Left hindlimb (tissue), 1 donor: ENCODE results near the gene TBATA.
"Not testable (repeated sequence)": the region's sequence is repeated elsewhere in the genome, so short reads cannot be mapped to it uniquely, and the experiment has no call there.

Experiments
- DNase-seq: peaks from one replicate; pipeline ENCODE4 v3.0.0-alpha.2; 2018

The TBATA gene

DNA sequence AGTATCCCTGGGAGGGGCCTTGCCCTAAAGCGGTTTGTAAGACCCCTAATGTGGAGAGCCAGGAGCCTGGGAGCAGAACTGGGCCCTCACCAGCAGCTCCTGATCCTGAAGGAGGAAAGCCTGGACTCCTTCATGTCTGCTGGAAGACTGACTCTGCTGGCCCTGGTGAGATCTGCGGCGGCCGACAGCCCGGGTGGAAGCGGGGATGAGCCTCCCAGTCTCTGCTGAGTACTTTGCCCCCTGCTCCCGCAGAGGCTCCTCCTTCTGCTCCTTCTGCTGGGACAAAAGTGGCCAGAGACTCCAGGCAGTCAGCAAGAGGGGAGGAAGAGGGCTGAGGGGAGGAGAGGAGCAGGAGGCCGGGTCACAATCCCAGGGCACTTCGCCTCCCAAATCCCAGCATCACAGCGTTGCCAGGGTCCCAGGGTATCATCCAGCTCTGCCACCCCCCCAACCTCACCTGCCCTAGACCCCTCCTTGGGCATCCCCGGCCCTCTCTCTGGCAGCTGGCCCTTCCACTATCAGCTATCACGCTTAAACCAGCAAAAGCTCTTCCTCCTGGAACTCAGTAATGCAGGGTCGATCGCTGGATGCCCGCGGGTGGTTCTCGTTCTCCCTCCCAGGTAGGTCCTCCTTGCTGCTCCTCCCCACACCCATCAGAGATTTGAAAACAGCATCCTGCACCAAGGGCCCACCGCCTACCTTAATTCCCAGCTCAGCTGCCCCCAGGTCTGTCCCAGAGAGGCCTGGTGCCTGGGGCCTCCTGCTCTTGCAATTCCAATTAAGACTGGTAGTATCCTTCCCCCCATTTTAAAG is 7.9 kb downstream of the TBATA start:
- no peak for DNase-seq

DNA sequence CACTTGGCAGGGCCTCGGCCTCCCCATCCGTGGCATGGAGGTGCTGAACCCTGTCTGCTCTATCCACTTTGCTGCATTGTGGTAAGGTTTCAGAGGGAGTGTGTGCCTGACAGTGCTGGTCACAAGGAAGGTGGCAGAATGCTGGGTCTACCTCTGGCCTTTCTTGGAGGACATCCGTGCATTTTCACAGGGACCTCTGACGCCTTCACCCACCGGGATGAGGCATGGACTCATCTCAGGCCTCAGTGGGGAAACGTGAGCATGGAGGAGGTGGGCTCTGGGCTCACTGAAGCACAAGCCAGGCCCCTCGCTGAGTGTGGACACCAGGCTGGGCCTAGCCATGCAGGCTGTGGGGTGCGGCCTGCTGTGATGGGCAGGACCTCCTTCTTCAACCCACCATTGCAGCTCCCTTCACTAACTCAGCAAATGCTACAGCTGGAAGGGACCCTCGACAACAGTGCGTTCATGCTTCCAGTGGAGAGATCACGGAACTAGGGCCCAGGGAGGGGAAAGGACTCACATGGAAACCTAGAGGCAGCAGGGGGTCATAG is 8.6 kb downstream of the TBATA start:
- DNase-seq: no peak

DNA sequence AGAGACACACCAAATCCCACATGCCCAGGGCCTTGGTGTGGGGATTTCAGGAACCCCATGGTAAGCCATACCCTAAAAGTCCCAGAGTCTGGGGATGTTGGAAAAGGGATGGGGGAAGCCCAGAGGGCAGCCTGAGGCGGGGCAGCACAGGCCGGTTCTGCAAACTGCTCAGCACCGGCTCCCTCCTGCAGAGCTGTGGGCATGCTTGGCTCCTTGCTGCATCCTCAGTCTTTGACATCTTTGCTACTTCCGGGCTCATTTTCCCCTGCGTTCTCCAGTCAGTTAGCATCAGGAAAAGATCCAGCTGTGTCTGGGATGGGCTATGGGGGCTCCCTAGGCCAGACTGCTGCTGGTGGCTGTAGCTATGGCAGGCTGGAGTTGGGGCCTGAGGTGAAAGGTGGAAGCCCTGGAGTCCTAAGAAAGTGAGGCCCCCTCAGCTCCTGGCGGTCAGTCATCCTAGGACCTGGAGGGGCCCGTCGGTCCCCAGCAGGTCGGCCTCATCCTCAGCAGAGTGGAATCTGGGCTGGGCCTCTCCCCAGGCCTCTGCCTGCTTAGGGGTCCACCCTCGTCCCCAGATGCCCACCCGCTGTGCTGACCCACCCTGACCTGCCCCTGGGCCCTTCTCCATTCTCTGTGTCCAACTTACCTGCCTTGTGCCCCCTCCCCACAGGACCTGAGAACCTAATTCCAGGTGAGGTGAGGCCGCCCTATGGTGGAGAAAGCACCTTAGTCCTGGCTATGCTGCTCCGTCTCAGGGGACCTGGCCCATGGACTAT is 9.3 kb downstream of the TBATA start:
- DNase-seq: no peak

DNA sequence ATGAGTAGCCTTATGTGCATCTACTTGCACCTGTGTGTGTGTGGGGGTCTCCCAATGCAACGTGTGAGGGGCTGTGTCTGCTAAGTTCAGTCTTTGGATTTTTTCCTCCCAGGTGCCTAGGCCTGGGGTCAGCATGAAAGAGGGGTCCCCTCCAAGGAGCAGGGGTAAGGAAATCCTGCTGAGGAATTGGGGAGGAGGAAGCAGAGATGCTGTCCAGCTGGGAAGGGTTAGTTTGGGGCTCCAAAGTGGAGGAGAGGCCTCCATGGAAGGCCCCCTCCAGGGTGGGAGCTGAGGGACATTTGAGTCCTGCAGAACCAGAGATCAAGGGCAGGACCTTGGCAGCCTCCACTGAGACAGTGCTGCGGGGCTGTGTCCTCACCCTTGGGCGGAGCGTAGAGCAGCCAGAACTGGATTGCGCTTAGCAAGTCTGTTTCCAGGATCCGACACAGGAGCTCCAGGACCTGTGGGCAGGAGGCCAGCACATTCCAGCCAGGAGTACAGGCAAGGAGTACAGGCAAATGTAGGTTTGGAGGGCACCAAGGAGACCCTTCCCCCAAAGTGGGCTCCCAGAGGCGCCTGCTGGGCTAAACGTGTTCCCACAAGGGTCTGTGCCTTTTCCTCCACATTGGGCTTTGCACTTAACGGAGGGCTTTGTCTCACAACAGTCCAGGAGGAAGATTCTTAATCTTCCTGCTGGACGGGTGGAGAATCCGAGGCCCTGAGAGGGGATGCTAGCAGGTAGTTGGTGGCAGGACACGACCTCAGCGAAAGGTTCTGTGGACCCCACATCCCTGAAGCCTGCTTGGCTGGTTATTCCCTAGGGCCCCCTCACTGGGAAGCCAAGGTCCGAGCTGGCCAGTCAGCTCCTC is 10.1 kb downstream of the TBATA start:
- no peak for DNase-seq

DNA sequence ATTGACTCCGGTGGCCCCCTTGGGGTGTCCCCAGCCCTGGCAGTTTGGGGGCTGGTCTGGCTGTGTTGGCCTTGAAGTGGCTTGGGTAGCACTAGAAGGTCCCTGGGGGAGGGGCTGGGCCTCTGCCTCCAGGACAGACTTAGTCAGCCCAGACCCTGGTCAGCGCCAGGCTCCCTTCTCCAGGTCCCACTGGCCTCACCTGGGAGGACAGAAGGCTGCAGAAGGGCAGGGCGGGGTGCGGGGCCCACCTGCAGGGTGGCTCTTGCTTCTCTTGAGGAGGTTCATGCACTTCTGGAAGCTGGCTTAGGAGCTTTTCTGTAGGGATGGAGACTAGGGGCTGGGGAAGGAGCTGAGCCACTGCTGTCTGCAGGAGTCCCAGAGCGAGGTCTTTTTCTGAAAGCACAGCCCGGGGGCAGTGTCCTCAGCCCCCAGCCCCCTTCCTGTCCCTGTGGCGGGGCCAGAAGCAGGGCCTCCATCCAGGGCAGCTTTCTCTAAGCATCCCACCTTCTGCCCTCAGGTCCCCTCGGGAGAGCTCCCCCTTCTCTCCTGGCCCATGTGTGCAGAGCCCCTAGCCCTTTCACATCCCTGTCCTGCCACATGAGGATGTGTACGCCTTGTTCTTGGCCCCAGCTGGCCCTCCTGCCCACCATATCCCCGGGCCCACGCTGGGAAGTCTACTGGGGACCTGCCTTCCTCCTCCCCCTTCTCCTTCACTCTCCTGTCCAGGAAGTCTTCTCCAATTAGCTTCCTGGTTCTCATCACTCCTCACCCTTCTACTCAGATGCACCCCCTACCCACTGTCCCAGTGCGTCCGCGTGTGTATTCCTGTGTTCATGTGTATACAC is 11.0 kb downstream of the TBATA start:
- no peak for DNase-seq

DNA sequence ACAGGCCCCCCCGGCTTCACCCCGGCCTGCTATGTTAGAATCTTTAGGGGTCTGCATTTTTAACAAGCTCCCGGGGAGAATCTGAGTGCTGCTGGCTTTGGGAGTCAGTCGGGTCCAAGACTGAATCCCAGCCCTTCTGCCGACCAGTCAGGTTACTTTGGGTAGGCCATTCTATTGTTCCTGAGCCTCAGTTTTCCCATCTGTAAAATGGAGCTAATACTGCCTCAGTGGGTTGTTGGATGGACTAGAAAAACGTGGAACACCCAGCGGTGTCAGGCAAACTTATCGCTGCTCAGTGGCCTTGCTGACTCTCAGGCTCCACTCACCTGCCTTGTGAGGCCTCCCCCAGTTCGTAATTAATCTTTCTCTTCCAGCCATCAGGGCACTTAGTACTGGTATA is 11.7 kb downstream of the TBATA start:
- no peak for DNase-seq

DNA sequence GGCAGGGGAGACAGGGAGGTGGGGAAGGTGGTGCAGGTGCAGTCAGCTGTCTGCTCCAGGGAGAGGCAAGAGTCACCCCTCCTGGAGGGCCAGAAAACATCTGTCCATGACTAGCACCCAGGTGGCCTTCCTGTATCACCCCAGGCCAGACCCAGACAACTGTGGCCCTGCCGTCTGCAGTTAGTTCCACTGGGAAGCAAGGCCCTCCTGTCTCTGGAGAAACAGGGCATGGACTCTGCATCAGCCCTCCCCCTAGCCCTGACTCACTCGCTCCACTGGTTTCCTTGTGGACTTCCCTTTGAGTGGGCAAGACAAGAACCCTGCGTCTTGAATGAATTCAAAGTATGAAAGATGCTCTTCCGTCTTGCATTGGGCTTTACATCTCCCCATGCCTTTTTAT is 12.6 kb downstream of the TBATA start:
- DNase-seq: no peak

DNA sequence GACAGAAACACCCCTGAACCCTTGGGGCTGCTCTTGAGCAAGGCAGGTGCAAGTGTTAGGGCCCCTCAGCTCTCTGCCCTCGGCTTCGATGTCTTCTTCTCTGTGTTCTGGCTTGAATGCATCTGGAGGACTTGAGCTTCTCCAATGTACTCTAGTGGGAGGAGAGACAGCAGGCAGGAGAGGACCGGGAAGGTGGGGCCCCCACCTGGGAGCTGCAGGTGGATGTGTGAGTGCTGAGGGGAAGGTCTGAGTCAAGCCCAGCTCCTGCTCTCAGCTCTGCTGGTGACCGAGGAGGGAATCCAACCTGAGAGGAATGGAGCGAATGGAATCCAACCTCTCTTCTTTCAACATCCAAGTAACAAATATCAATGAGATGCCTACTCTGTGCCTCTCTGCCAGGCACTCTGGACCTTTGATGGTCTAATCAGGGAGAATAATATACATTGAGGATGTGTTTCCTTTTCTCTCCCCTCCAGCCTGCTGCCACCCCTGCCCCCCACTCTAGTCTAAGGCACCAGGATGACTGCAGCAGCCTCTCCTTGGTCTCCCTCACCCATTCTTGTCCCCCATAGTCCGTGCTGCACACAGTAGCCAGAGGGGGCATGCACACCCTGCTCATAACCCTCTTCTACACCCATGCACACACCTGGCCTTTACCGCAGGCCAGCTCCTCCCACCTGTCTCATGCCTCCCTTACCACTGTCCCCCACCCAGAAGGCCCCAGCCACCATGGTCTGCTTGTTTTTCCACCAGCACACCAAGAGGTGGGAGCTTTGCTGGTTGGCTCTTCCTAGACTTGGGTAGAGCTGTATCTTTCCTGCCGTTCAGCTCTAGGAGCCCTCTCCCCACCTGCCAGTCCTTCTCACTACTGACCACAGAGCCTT is 13.6 kb downstream of the TBATA start:
- no peak for DNase-seq

DNA sequence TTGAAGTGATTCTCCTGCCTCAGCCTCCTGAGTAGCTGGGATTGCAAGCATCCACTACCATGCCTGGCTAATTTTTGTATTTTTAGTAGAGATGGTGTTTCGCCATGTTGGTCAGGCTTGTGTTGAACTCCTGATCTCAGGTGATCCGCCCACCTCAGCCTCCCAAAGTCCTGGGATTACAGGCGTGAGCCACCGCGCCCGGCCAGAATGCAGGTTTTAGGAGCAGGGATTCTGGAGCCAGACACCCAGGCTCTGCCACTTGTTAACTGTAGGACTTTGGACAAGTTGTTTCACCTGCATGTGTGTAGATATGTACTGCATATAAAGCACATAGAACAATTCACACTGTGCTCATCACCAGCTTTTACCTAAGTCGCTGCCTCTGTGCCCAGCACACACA is 14.7 kb downstream of the TBATA start:
- DNase-seq: not testable (repeated sequence)

DNA sequence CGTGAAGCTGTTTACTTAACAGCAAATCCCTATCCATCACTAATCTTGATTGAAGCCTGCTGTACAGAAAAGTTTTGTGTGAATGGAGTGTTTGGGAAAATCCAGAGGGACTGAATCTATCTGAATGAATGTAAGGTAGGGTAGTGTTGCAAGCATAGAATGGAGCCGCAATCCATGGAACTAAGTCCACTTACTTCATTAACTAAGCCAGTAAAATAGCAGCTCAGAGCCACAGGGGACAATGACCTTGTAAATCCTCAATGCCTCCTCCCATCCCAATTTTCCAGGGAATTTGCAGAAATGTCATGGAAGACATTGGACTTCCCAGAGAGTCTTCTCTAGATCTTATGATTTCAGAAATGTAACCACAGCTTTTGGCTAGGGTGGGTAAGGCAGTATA is 15.2 kb downstream of the TBATA start:
- no peak for DNase-seq

DNA sequence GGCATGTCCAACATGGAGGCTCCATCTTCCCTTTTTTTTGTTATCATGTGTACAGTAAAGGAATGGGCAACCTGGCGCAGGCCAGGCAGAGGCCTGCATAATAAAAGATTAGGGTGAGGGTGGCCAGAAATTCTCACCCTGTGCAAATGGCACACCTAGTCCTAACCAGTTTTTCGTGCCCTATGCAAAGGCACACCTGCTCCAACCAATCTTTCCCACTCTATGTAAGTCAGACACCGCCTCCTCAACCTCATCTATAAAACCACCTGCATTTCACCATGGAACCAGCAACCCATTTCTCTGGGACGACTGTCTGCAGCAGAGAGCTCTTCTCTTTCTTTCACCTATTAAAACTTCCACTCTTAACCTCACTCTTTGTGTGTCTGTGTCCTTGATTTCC is 16.1 kb downstream of the TBATA start:
- DNase-seq: no peak

DNA sequence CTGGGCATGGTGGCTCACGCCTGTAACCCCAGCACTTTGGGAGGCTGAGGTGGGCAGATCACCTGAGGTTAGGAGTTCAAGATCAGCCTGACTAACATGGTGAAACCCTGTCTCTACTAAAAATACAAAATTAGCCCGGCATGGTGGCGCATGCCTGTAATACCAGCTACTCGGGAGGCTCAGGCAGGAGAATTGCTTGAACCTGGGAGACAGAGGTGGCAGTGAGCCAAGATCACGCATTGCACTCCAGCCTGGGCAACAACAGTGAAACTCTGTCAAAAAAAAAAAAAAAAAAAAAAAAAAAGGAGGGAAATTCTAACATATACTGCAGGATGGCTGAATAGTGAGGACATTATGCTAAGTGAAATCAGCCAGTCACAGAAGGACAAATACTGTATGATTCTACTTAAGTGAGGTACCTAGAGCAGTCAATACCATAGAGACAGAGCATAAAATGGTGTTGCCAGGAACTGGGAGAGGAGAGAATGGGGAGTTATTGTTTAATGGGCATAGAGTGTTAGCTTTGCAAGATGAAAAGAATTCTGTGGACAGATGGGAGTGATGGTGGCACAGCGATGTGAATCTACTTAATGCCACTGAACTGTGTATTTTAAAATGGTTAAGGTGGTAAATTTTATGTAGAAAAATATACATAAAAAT is 17.0 kb downstream of the TBATA start:
- DNase-seq: not testable (repeated sequence)

DNA sequence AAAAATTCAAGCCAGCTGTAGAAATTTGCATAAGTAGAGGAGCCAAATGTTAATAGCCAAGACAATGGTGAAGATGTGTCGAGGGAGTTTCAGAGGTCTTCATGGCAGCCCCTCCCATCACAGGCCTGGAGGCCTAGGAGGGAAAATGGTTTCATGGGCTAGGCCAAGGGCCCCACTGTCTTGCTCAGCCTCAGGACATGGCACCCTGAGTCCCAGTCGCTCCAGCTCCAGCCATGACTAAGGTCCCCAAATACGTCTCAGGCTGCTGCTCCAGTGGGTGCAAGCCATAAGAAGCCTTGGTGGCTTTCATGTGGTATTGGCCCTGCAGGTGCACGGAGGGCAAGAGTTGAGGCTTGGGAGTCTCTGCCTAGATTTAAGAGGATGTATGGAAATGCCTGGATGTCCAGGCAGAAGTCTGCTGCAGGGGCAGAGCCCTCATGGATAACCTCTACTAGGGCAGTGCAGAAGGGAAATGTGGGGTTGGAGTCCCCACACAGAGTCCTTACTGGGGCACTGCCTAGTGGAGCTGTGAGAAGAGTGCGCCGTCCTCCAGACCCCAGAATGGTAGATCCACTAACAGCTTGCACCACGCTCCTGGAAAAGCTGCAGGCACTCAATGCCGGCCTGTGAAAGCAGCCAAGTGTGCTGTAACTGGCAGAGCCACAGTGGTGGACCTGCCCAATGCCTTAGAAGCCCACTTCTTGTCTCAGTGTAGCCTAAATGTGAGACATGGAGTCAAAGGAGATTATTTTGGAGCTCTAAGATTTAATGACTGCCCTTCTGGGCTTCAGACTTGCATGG is 19.2 kb downstream of the TBATA start:
- DNase-seq: no peak

DNA sequence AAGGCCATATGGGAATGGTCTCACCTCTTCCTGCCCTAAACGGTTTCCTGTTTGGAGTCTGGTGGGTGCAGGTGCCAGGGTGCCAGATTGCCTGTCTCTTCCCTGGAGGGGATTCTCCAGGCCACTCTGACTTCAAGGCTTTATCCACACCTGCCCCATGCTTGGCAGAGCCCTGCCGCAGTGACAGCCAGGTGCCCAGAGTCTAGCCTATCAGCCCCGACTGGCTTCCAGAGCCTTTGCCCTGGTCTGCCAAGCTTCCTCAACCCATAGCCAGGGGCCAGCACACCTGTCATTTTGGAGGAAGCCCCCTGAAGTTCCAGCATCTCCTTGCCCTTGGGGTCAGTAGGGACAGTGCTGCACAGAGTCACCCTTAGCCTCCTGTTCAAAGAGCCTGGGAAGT is 21.6 kb downstream of the TBATA start:
- no peak for DNase-seq

DNA sequence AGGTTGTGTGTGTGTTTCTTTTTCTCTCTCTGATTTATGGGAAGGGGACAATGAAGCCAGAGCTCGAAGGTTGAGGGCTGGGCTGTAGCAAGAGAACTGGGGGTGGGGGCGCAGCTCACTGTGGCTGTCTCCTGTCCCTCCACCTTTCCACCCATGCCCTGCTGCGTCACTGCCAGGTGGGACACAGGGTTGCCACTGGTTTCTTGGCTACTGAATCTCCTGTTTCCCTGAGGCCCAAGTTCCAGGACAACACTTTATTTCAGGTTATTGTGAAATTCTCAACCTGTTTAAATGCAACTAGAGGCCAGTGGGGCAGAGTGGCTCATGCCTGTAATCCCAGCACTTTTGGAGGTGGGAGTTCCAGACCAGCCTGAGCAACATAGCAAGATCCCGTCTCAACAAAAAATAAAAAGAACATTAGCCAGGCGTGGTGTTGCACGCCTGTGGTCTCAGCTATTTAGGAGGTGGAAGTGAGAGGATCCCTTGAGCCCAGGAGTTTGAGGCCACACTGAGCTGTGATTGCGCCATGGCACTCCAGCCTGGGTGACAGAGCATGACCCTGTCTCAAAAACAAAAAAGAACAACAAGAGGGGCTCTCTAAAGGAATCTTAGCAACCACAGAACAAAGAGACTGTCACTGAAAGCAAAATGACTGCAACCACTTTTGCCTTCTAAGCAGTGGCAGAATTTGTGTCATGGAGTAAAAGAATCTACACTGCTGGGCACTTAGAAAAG is 22.6 kb downstream of the TBATA start:
- DNase-seq: no peak

DNA sequence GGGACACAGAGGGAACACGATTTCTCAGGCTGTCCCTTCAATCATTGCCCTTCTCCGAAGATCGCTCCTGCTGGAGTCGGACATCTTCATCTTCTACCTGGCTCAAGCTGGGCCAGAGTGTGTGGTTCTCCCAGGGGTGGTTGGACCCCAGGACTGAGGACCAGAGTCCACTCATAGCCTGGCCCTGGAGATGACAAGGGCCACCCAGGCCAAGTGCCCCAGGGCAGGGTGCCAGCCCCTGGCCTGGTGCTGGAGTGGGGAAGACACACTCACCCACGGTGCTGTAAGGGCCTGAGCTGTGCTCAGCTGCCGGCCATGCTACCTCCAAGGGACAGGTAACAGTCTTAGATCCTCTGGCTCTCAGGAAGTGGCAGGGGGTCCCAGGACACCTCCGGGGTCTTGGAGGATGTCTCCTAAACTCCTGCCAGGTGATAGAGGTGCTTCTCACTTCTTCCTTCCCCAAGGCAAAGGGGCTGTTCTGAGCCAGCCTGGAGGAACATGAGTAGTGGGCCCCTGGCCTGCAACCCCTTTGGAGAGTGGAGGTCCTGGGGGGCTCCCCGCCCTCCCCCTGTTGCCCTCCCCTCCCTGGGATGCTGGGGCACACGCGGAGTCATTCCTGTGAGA is 23.3 kb downstream of the TBATA start:
- DNase-seq: no peak

DNA sequence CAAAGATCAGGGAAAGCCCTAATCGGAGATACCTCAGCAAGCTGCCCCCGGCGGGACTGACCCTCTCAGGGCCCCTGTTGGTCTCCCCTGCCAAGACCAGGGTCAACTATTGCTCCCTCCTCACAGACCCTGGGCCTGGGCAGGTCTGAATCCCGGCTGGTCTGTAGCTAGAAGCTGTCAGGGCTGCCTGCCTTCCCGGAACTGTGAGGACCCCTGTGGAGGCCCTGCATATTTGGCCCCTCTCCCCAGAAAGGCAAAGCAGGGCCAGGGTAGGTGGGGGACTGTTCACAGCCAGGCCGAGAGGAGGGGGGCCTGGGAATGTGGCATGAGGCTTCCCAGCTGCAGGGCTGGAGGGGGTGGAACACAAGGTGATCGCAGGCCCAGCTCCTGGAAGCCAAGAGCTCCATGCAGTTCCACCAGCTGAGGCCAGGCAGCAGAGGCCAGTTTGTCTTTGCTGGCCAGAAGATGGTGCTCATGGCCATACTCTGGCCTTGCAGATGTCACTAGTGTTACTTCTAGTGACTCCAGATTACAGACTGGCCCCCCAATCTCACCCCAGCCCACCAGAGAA is 24.1 kb downstream of the TBATA start:
- DNase-seq: no peak

DNA sequence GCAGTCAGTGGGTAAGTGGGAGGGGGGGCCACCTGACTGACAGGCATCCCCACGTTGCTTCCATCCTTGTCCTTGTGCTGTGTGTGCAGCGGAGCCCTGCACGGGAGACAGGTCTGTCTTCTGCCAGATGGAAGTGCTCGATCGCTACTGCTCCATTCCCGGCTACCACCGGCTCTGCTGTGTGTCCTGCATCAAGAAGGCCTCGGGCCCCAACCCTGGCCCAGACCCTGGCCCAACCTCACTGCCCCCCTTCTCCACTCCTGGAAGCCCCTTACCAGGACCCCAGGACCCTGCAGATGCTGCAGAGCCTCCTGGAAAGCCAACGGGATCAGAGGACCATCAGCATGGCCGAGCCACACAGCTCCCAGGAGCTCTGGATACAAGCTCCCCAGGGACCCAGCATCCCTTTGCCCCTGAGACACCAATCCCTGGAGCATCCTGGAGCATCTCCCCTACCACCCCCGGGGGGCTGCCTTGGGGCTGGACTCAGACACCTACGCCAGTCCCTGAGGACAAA is 24.8 kb downstream of the TBATA start:
- no peak for DNase-seq
